HepG2 (cell line): ENCODE data around the gene RAB6B.

Experiments used
- CBX5 ChIP-seq: sonication (generic); formaldehyde crosslinking; IDR thresholded peaks from 2 replicates; pipeline ENCODE4 v1.4.0; 2020; ENCODE audit warnings: missing genetic modification reagents, borderline replicate concordance
- KLF6 ChIP-seq: IDR thresholded peaks from 2 replicates; pipeline ENCODE4 v1.8.0; 2016; ENCODE audit warnings: missing biosample characterization, missing genetic modification reagents
- POLR2G ChIP-seq: fragments of 200-400 bp; formaldehyde crosslinking; IDR thresholded peaks from 2 replicates; pipeline ENCODE4 v1.6.1; 2018; ENCODE audit warnings: mild to moderate bottlenecking, low read depth, low read length, moderate library complexity
- SAP130 ChIP-seq: IDR thresholded peaks from 2 replicates; pipeline ENCODE4 v1.6.1; 2016; ENCODE audit warnings: low read depth
- ZNF136 ChIP-seq: sonication (generic); formaldehyde crosslinking; IDR thresholded peaks from 2 replicates; pipeline ENCODE4 v1.8.1; 2022; ENCODE audit warnings: low read depth, mild to moderate bottlenecking, moderate library complexity, missing genetic modification reagents
- ZNF232 ChIP-seq: sonication (generic); formaldehyde crosslinking; IDR thresholded peaks from 2 replicates; pipeline ENCODE4 v1.4.0; 2020; ENCODE audit warnings: missing genetic modification reagents, borderline replicate concordance
- ZNF263 ChIP-seq: sonication (generic); formaldehyde crosslinking; IDR thresholded peaks from 2 replicates; pipeline ENCODE4 v1.4.0; 2020; ENCODE audit warnings: missing genetic modification reagents
- ZNF441 ChIP-seq: sonication (generic); formaldehyde crosslinking; IDR thresholded peaks from 2 replicates; pipeline ENCODE4 v1.7.0; 2021; ENCODE audit warnings: missing genetic modification reagents, borderline replicate concordance
- TF ChIP-seq, protein P1 (sequence below): sonication (generic); formaldehyde crosslinking; IDR thresholded peaks from 2 replicates; pipeline ENCODE4 v1.5.0; 2020; ENCODE audit warnings: mild to moderate bottlenecking, missing genetic modification reagents, moderate library complexity
- TF ChIP-seq, protein P2 (sequence below): IDR thresholded peaks from 2 replicates; pipeline ENCODE4 v1.6.1; 2012; ENCODE audit warnings: inconsistent platforms

DNA sequence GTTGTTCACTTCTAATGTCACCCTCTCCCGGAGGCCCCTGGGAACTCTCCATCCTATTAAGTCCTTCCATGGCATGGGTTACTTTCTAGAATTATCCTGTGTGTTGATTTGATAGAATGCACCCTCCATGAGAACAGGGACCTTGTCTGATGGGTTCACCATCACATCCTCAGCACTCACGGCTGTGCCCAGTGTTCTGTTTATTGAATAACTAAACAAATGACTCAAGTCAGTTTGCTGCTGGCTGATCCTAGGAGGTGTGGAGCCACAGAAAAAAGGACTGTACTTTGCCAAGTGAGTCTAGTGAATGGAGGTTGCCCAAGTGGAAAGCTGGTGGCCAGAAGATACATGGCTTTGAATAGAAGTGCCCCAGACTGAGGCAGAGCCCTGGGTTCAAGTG is 48.5 kb upstream of the RAB6B start:
- TF ChIP-seq, protein P1, sequence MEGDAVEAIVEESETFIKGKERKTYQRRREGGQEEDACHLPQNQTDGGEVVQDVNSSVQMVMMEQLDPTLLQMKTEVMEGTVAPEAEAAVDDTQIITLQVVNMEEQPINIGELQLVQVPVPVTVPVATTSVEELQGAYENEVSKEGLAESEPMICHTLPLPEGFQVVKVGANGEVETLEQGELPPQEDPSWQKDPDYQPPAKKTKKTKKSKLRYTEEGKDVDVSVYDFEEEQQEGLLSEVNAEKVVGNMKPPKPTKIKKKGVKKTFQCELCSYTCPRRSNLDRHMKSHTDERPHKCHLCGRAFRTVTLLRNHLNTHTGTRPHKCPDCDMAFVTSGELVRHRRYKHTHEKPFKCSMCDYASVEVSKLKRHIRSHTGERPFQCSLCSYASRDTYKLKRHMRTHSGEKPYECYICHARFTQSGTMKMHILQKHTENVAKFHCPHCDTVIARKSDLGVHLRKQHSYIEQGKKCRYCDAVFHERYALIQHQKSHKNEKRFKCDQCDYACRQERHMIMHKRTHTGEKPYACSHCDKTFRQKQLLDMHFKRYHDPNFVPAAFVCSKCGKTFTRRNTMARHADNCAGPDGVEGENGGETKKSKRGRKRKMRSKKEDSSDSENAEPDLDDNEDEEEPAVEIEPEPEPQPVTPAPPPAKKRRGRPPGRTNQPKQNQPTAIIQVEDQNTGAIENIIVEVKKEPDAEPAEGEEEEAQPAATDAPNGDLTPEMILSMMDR: no peak
- TF ChIP-seq ZNF263 (CRISPR knock-in tag) (no peak), SAP130 (CRISPR knock-in tag) (no peak), POLR2G (no peak), CBX5 (CRISPR knock-in tag) (no peak), ZNF441 (CRISPR knock-in tag) (no peak), KLF6 (CRISPR knock-in tag) (no peak), ZNF232 (CRISPR knock-in tag) (no peak), ZNF136 (CRISPR knock-in tag) (no peak)
- TF ChIP-seq, protein P2, sequence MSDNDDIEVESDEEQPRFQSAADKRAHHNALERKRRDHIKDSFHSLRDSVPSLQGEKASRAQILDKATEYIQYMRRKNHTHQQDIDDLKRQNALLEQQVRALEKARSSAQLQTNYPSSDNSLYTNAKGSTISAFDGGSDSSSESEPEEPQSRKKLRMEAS: no peak
